Suppressor macrophage treated with lipopolysaccharide for 1 hour (primary cell): ENCODE results near the gene ARID5A.
"Not testable (repeated sequence)": the region's sequence is repeated elsewhere in the genome, so short reads cannot be mapped to it uniquely, and the experiment has no call there.

ENCODE experiments used
- DNase-seq, 3 donors: peaks; one replicate each; pipeline ENCODE4 v3.0.0-alpha.2; 2020 to 2022

ARID5A gene

GRCh38 chr2:96557421-96557820, 20.9 kb downstream of the ARID5A start:
- DNase-seq, result not testable (repeated sequence)

GRCh38 chr2:96558061-96558460, 21.5 kb downstream of the ARID5A start:
- DNase-seq, result no peak

- DNase-seq, result no peak
Measured at GRCh38 chr2:96558485-96558884, 21.9 kb downstream of the ARID5A start.

- DNase-seq, result no peak
Measured at GRCh38 chr2:96564026-96564425, 27.5 kb downstream of the ARID5A start.

- DNase-seq, result no peak
Measured at GRCh38 chr2:96564563-96564962, 28.0 kb downstream of the ARID5A start.

GRCh38 chr2:96565111-96565510, 28.6 kb downstream of the ARID5A start:
- DNase-seq, result no peak

GRCh38 chr2:96568094-96568493, 31.5 kb downstream of the ARID5A start:
- no peak for DNase-seq

GRCh38 chr2:96574364-96574763, 37.8 kb downstream of the ARID5A start:
- no peak for DNase-seq

GRCh38 chr2:96575785-96576456, 39.4 kb downstream of the ARID5A start:
- DNase-seq, result no peak

- DNase-seq, result no peak
Measured at GRCh38 chr2:96577501-96577900, 40.9 kb downstream of the ARID5A start.

- no peak for DNase-seq
Measured at GRCh38 chr2:96578731-96579130, 42.2 kb downstream of the ARID5A start.

- DNase-seq, result no peak
Measured at GRCh38 chr2:96579422-96579821, 42.9 kb downstream of the ARID5A start.

- no peak for DNase-seq
Measured at GRCh38 chr2:96580771-96581170, 44.2 kb downstream of the ARID5A start.

- no peak for DNase-seq
Measured at GRCh38 chr2:96584017-96584416, 47.5 kb downstream of the ARID5A start.

- DNase-seq, result peak; percentile 42 to 47 (median 42)
Measured at GRCh38 chr2:96587843-96588242, 51.3 kb downstream of the ARID5A start.

- no peak for DNase-seq
Measured at GRCh38 chr2:96591054-96591453, 54.5 kb downstream of the ARID5A start.

- DNase-seq, result no peak
Measured at GRCh38 chr2:96591494-96591893, 54.9 kb downstream of the ARID5A start.

- DNase-seq, result no peak
Measured at GRCh38 chr2:96594282-96594681, 57.7 kb downstream of the ARID5A start.

- no peak for DNase-seq
Measured at GRCh38 chr2:96594691-96595152, 58.2 kb downstream of the ARID5A start.

- DNase-seq, result no peak
Measured at GRCh38 chr2:96596596-96596995, 60.0 kb downstream of the ARID5A start.

GRCh38 chr2:96599941-96600340, 63.4 kb downstream of the ARID5A start:
- DNase-seq, result no peak

GRCh38 chr2:96601382-96602292, 65.1 kb downstream of the ARID5A start:
- no peak for DNase-seq
